ENCODE data around the gene COX20.

DNA sequence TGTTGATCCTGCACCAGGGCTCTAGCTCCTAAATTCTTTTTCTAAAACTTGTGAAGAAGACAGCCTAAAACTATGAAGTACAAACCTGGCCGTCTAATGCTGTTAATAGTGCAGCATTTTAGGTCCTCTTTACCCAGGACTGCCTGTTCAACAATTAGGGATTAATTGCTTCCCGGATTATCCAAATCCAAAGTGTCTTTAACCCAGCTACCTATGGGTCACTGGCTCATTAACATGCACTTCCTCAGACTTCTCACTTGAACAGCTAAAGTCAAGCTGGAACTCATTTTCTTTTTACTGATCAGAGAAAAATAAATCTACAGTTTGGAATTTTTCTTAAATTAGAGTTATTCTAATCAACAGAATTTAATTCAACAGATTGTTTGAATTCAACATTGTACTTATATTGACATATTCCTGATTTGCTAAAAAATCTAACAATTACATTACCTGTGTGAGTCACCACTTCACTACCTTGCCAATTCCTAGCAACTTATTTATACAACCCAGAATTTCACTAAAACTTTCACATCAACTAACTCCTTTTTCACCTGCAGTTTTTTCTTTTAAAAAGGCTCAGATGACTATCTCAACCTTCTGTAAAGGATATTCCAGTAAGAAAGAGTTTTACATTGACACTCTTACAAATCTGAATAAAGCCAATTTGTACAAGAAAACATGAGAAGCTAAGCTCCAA, 25.6 kb downstream of the COX20 start:
- TF ChIP-seq, protein P1, sequence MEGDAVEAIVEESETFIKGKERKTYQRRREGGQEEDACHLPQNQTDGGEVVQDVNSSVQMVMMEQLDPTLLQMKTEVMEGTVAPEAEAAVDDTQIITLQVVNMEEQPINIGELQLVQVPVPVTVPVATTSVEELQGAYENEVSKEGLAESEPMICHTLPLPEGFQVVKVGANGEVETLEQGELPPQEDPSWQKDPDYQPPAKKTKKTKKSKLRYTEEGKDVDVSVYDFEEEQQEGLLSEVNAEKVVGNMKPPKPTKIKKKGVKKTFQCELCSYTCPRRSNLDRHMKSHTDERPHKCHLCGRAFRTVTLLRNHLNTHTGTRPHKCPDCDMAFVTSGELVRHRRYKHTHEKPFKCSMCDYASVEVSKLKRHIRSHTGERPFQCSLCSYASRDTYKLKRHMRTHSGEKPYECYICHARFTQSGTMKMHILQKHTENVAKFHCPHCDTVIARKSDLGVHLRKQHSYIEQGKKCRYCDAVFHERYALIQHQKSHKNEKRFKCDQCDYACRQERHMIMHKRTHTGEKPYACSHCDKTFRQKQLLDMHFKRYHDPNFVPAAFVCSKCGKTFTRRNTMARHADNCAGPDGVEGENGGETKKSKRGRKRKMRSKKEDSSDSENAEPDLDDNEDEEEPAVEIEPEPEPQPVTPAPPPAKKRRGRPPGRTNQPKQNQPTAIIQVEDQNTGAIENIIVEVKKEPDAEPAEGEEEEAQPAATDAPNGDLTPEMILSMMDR (IDR thresholded peaks at IDR 0.05; ENCODE audit: insufficient read depth, low read length, poor library complexity, severe bottlenecking), result no peak
- no peak for TF ChIP-seq EZH2phosphoT487 (conservative IDR thresholded peaks at IDR 0.05; ENCODE audit: low read length)

Measured in SU-DHL-6 (cell line).